Prostate gland (tissue), 2 donors: Measurements from ENCODE around the gene CA12.

Source experiments
- CTCF ChIP-seq, 4 experiments: fragments of 200-600 bp in 2 of 4; fragments of 450-650 bp in 2 of 4; sonication (generic) in 2 of 4; IDR thresholded peaks; 1 replicate in 3 of 4; 2 replicates in 1 of 4; pipeline ENCODE4 v1.5.1; 2016 to 2019; ENCODE audit warnings: antibody characterized with exemption in 4 of 4, mild to moderate bottlenecking in 2 of 4, moderate library complexity in 2 of 4
- POLR2AphosphoS5 ChIP-seq: sonication (generic); formaldehyde crosslinking; IDR thresholded peaks from one replicate; pipeline ENCODE4 v1.6.1; 2017; ENCODE audit warnings: antibody characterized with exemption

- TF ChIP-seq CTCF (IDR thresholded peaks at IDR 0.05) (no peak), POLR2AphosphoS5 (no peak)
Measured at GRCh38 chr15:63420333-63420747, 38.7 kb upstream of the CA12 start.
